ENCODE measurements around the gene LRRC4C. TPM values are rescaled to one million over a fixed set of nuclear protein-coding genes. Genes with fewer than 3 reads are reported as not detected.

LRRC4C gene
- total RNA-seq, 2 donors from 2014 or later: 0.95 to 3.2 TPM

GRCh38 chr11:40816976-40817375, 642.5 kb downstream of the LRRC4C start:
- ATAC-seq (ENCODE audit: insufficient number of reproducible peaks, low FRiP score, low read depth): no peak
- Histone ChIP-seq H3K27me3 (replicated peaks; ENCODE audit: insufficient read depth) (no peaks in the 10 kb centered on the region), H3K36me3 (no peaks in the 10 kb centered on the region), H3K4me1 (ENCODE audit: control insufficient read depth in 1 of 2, low read depth in 2 of 2) (no peaks in the 10 kb centered on the region), H3K4me3 (no peak overlapping the region), H3K27ac (no peak overlapping the region), H3K9me3 (no peaks in the 10 kb centered on the region)
- no peak for TF ChIP-seq CTCF (IDR thresholded peaks at IDR 0.05)
- no peak for DNase-seq (ENCODE audit: low spot score)

DNA sequence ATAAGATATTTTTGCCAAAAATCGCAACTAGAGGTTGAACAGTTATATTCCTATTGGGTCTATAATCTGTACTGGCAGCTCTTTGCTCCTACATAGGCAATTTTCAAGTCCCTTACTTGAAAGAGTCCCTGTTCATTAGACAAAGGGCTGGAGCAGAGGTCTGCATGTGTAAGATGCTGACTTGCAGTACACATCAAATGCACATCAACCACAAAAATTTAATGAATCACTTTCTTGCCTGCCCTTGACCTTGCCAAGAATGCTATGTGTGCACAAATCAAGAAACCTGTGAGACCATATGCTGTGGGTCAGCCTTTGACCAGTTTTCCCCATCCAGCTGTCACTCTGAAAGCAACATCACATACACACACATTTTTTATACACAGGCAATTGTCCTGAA, 661.5 kb downstream of the LRRC4C start:
- ATAC-seq (ENCODE audit: insufficient number of reproducible peaks, low FRiP score, low read depth) (no peak), DNase-seq (ENCODE audit: low spot score) (no peak)
- Histone ChIP-seq H3K4me1 (ENCODE audit: control insufficient read depth in 1 of 2, low read depth in 2 of 2) (no peaks in the 10 kb centered on the region), H3K27ac (no peak overlapping the region), H3K9me3 (no peaks in the 10 kb centered on the region), H3K27me3 (replicated peaks; ENCODE audit: insufficient read depth) (no peaks in the 10 kb centered on the region), H3K36me3 (no peaks in the 10 kb centered on the region), H3K4me3 (no peak overlapping the region)
- no peak for TF ChIP-seq CTCF (IDR thresholded peaks at IDR 0.05)

DNA sequence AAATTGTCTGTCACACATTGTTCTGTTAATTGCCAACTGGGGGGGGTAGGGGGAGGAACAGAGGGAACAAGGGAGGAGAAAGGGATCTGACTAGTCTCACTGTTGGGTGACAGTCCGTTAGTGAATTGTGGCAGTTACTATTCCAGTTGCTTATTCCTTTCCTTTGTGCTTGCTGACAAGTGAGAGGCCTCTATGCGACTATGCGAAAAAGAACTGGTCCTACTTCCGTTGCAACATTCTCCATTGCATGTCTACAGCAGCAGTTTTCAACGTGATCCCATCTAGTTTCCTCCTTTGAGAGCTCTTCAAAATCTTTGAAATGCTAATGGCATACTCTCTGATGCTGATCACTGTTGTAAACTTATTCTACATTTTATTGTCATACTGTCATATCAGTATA, 672.2 kb downstream of the LRRC4C start:
- no peaks in the 10 kb centered on the region for H3K4me1 ChIP-seq (ENCODE audit: control insufficient read depth in 1 of 2, low read depth in 2 of 2)
- no peak overlapping the region for H3K27ac ChIP-seq
- ATAC-seq (ENCODE audit: insufficient number of reproducible peaks, low FRiP score, low read depth): no peak

DNA sequence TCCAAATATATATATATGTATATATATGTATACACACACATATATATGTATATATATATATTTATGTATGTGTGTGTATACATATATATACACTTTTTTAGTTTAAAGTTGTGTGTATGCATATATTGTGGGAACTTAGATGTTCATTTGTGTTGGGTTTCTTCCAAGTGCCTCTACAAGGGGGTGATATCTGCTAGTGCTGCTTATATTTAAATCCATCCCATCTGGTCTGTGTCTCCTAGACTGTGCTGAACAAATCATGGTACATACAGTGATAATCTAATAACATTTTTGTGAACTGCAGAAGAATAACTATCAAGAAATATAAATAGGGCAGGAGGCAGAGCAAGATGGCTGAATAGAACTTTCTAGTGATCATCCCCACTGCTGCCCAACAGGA, 696.4 kb downstream of the LRRC4C start:
- Histone ChIP-seq H3K36me3 (no peaks in the 10 kb centered on the region), H3K9me3 (no peaks in the 10 kb centered on the region), H3K4me3 (no peak overlapping the region), H3K27ac (no peak overlapping the region), H3K4me1 (ENCODE audit: control insufficient read depth in 1 of 2, low read depth in 2 of 2) (no peaks in the 10 kb centered on the region), H3K27me3 (replicated peaks; ENCODE audit: insufficient read depth) (no peaks in the 10 kb centered on the region)
- DNase-seq (ENCODE audit: low spot score) (no peak), ATAC-seq (ENCODE audit: insufficient number of reproducible peaks, low FRiP score, low read depth) (no peak)
- no peak for TF ChIP-seq CTCF (IDR thresholded peaks at IDR 0.05)

More for the DNA sequence above, 672.2 kb downstream of the LRRC4C start:
- no peak for TF ChIP-seq CTCF (IDR thresholded peaks at IDR 0.05)
- Histone ChIP-seq H3K27me3 (replicated peaks; ENCODE audit: insufficient read depth) (no peaks in the 10 kb centered on the region), H3K9me3 (no peaks in the 10 kb centered on the region), H3K36me3 (no peaks in the 10 kb centered on the region), H3K4me3 (no peak overlapping the region)
- DNase-seq (ENCODE audit: low spot score): no peak

- no peak for DNase-seq (ENCODE audit: low spot score)
- Histone ChIP-seq H3K27ac (no peak overlapping the region), H3K4me3 (no peak overlapping the region), H3K27me3 (replicated peaks; ENCODE audit: insufficient read depth) (no peaks in the 10 kb centered on the region), H3K36me3 (no peaks in the 10 kb centered on the region), H3K4me1 (ENCODE audit: control insufficient read depth in 1 of 2, low read depth in 2 of 2) (no peaks in the 10 kb centered on the region), H3K9me3 (no peaks in the 10 kb centered on the region)
- TF ChIP-seq CTCF (IDR thresholded peaks at IDR 0.05): no peak
- no peak for ATAC-seq (ENCODE audit: insufficient number of reproducible peaks, low FRiP score, low read depth)
Observed at GRCh38 chr11:40759341-40759740, 700.1 kb downstream of the LRRC4C start.
